Measurements from ENCODE around the gene PUM2. TPM values are rescaled to one million over a fixed set of nuclear protein-coding genes. Genes with fewer than 3 reads are reported as not detected.

PUM2 gene
- total and polyA plus RNA-seq, 2 of the 13 experiments (the other 11 are each of a cell fraction or from before 2014, with no cell fraction given) = 69.6 to 69.8 TPM

DNA sequence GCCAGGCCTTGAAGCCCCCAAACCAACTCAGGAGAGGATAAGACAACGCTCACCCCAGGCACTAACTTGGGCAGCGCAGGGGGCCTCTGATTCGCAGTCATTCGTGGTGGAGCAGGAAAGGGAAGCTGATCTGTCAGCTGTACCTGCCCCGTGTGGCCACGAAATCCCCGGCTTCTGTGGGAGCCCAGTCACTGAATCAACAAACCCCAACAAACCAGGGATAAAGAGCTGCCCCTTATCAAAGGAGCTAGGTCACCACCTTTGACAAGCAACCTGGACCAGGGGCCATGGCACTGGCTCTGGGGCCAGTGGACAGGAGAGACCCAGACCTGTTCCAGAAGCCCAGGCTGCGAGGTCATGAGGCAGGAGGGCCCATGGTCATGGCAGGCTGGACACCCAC, 140.2 kb downstream of the PUM2 start (continued):
- TF ChIP-seq ZNF83 (CRISPR knock-in tag; IDR thresholded peaks at IDR 0.05; ENCODE audit: borderline replicate concordance) (no peak), HOXA3 (CRISPR knock-in tag; IDR thresholded peaks at IDR 0.05) (no peak), ZNF263 (CRISPR knock-in tag; IDR thresholded peaks at IDR 0.05) (no peak), ZNF549 (CRISPR knock-in tag; IDR thresholded peaks at IDR 0.05) (no peak), ZNF614 (CRISPR knock-in tag; IDR thresholded peaks at IDR 0.05; ENCODE audit: borderline replicate concordance) (no peak), MAF1 (CRISPR knock-in tag; IDR thresholded peaks at IDR 0.05; ENCODE audit: borderline replicate concordance) (no peak), NR2F2 (IDR thresholded peaks at IDR 0.05; ENCODE audit: borderline replicate concordance, low read depth) (0 out of 2 replicates have a peak, but pooled peaks have one; percentile 16)
- TF ChIP-seq, protein P1, sequence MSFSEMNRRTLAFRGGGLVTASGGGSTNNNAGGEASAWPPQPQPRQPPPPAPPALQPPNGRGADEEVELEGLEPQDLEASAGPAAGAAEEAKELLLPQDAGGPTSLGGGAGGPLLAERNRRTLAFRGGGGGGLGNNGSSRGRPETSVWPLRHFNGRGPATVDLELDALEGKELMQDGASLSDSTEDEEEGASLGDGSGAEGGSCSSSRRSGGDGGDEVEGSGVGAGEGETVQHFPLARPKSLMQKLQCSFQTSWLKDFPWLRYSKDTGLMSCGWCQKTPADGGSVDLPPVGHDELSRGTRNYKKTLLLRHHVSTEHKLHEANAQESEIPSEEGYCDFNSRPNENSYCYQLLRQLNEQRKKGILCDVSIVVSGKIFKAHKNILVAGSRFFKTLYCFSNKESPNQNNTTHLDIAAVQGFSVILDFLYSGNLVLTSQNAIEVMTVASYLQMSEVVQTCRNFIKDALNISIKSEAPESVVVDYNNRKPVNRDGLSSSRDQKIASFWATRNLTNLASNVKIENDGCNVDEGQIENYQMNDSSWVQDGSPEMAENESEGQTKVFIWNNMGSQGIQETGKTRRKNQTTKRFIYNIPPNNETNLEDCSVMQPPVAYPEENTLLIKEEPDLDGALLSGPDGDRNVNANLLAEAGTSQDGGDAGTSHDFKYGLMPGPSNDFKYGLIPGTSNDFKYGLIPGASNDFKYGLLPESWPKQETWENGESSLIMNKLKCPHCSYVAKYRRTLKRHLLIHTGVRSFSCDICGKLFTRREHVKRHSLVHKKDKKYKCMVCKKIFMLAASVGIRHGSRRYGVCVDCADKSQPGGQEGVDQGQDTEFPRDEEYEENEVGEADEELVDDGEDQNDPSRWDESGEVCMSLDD (CRISPR knock-in tag; IDR thresholded peaks at IDR 0.05; ENCODE audit: borderline replicate concordance) = peak; percentile 48; the same call in 1 of the 2 replicates
- TF ChIP-seq, protein P2, sequence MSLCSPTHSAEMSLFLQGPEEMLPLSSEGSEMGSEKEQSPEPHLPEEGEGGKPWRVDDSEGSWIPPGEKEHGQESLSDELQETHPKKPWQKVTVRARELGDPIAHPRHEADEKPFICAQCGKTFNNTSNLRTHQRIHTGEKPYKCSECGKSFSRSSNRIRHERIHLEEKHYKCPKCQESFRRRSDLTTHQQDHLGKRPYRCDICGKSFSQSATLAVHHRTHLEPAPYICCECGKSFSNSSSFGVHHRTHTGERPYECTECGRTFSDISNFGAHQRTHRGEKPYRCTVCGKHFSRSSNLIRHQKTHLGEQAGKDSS (CRISPR knock-in tag; IDR thresholded peaks at IDR 0.05; ENCODE audit: borderline replicate concordance, low read depth) = no peak
